ENCODE results near the gene RPL7A. TPM values are rescaled to one million over a fixed set of nuclear protein-coding genes. Genes with fewer than 3 reads are reported as not detected.

The RPL7A gene
- total RNA-seq, 1 experiment from 2014 or later, result 2,895 TPM

DNA sequence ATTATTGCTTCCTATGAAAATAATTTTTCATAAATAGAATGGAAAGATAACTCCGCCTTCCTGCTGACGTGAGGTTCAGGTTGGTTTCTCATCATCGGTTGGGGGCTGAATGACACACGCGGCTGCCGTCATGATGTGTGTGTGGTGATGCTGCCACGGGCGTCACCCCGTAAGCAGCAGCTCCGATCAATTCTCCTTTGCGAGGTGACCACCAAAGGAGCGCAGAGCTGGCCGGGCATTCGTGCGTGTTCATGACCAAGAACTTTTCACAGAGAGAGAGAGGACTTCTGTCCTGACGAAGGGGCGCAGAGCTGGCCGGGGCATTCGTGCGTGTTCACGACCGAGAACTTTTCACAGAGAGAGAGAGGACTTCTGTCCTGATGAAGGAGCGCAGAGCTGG is 42.3 kb upstream of the RPL7A start:
- Mint-ChIP-seq H3K27ac (no peak overlapping the region), H3K4me1 (no peaks in the 10 kb centered on the region)

More for the DNA sequence above, 42.3 kb upstream of the RPL7A start:
- Histone ChIP-seq H3K79me2 (ENCODE audit: insufficient read depth, low read length) (no peaks in the 10 kb centered on the region), H3K23me2 (ENCODE audit: insufficient read length, low read depth, low read length, poor library complexity, severe bottlenecking) (no peaks in the 10 kb centered on the region), H3K4ac (ENCODE audit: low read depth, low read length) (no peak overlapping the region), H3K9ac (ENCODE audit: extremely low read depth, insufficient read length, low read length) (no peak overlapping the region), H4K5ac (ENCODE audit: insufficient read length, low read depth, low read length) (no peak overlapping the region), H3K4me2 (ENCODE audit: insufficient read depth, insufficient read length, low read length) (no peak overlapping the region), H4K20me1 (ENCODE audit: control insufficient read depth, insufficient read depth, insufficient read length) (no peaks in the 10 kb centered on the region), H4K91ac (ENCODE audit: insufficient read length, low read depth, low read length) (no peak overlapping the region), H3K9me3 (ENCODE audit: control insufficient read depth, low read depth, low read length) (no peaks in the 10 kb centered on the region), H2AFZ (ENCODE audit: low read length) (no peak overlapping the region), H3K4me1 (ENCODE audit: insufficient read depth, low read length) (no peaks in the 10 kb centered on the region), H3K23ac (ENCODE audit: insufficient read length, low read depth, low read length) (no peak overlapping the region), H2AK5ac (ENCODE audit: insufficient read length, low read length) (no peak overlapping the region), H3K79me1 (ENCODE audit: insufficient read depth, low read depth, low read length, poor library complexity, severe bottlenecking) (no peaks in the 10 kb centered on the region), H3K56ac (ENCODE audit: insufficient read length, low read depth, low read length) (no peak overlapping the region), H3K27ac (ENCODE audit: insufficient read length, low read depth, low read length) (no peak overlapping the region), H3K27me3 (ENCODE audit: insufficient read depth, low read length) (no peaks in the 10 kb centered on the region), H2BK5ac (ENCODE audit: insufficient read length, low read length) (no peak overlapping the region), H2BK20ac (ENCODE audit: low read depth, low read length, poor library complexity, severe bottlenecking) (no peak overlapping the region), H4K8ac (replicated peaks; ENCODE audit: insufficient read length, low read depth, low read length) (no peak overlapping the region), H3K18ac (ENCODE audit: insufficient read length, low read depth, low read length) (no peak overlapping the region), H2BK120ac (ENCODE audit: low read depth, low read length, poor library complexity, severe bottlenecking) (no peak overlapping the region), H3T11ph (ENCODE audit: low read length) (no peak overlapping the region), H2BK12ac (ENCODE audit: insufficient read length, low read depth, low read length) (no peak overlapping the region), H2BK15ac (ENCODE audit: low read depth, low read length) (no peak overlapping the region), H3K14ac (ENCODE audit: insufficient read depth, low read length) (no peak overlapping the region)
- H3K9me3 Mint-ChIP-seq, result peaks cover 10 to 12% of the 10 kb centered on the region in 2 experiments
- no CpG with 5 or more reads among the region's 23 CpGs for WGBS (ENCODE audit: extremely low coverage, insufficient read length, low lambda C conversion rate)
- no peak overlapping the region for H3K4me3 Mint-ChIP-seq
- H3K36me3 Mint-ChIP-seq (ENCODE audit: insufficient read depth in 1 of 3, low read depth in 3 of 3), result peaks cover 9 to 10% (median 9%) of the 10 kb centered on the region in 3 experiments; a peak in 6 of 7 replicates
- no peak for DNase-seq
- peaks cover 49% of the 10 kb centered on the region for H3K27me3 Mint-ChIP-seq (ENCODE audit: low read depth)
- TF ChIP-seq, protein P1, sequence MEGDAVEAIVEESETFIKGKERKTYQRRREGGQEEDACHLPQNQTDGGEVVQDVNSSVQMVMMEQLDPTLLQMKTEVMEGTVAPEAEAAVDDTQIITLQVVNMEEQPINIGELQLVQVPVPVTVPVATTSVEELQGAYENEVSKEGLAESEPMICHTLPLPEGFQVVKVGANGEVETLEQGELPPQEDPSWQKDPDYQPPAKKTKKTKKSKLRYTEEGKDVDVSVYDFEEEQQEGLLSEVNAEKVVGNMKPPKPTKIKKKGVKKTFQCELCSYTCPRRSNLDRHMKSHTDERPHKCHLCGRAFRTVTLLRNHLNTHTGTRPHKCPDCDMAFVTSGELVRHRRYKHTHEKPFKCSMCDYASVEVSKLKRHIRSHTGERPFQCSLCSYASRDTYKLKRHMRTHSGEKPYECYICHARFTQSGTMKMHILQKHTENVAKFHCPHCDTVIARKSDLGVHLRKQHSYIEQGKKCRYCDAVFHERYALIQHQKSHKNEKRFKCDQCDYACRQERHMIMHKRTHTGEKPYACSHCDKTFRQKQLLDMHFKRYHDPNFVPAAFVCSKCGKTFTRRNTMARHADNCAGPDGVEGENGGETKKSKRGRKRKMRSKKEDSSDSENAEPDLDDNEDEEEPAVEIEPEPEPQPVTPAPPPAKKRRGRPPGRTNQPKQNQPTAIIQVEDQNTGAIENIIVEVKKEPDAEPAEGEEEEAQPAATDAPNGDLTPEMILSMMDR (conservative IDR thresholded peaks at IDR 0.05), result no peak
